ENCODE data around the gene RALGAPA2. TPM values are rescaled to one million over a fixed set of nuclear protein-coding genes. Genes with fewer than 3 reads are reported as not detected.

The RALGAPA2 gene
- total RNA-seq, 2 experiments from 2014 or later: 20.2 to 26.4 TPM

- CTCF ChIA-PET: no interaction called here
- ATAC-seq: no peak
These were observed 182.8 kb downstream of the RALGAPA2 start for GRCh38 chr20:20529597-20529996.

DNA sequence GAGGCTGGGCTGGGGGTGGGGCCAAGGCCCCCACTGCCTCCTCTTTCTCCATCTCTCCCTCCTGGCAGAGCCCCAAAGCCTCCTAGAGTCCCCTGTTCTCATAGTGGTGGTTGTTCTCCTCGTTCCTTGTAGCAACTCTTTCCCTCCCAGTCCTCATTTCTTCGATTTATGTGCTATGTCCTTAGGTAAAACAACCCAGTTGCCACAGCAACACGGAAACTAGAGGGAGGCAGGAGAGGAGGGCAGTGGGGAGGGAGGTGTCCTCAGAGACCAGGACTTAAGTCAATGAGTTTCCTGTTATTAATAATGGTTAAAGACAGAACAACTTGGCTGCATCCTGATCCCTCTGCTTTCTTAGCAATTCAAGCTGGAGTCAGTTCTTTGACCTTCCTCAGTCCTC is 183.6 kb downstream of the RALGAPA2 start:
- peaks cover 10% of the 10 kb centered on the region for H3K36me3 Mint-ChIP-seq (ENCODE audit: low read depth)
- H3K4me1 Mint-ChIP-seq: no peaks in the 10 kb centered on the region
- DNase-seq (no peak), ATAC-seq (no peak)
- ChIA-PET POLR2A (no interaction called here), CTCF (no interaction called here)
- H3K4me3 Mint-ChIP-seq: no peak overlapping the region
- H3K27me3 Mint-ChIP-seq: no peaks in the 10 kb centered on the region
- H3K27ac Mint-ChIP-seq: no peak overlapping the region
- intact Hi-C loops (cut with DNase I, micrococcal nuclease): no loop called here
- no peaks in the 10 kb centered on the region for H3K9me3 Mint-ChIP-seq (ENCODE audit: low read depth)

More at GRCh38 chr20:20529597-20529996, 182.8 kb downstream of the RALGAPA2 start:
- Mint-ChIP-seq H3K27ac (no peak overlapping the region), H3K9me3 (ENCODE audit: low read depth) (no peaks in the 10 kb centered on the region), H3K27me3 (no peaks in the 10 kb centered on the region), H3K4me1 (no peaks in the 10 kb centered on the region), H3K4me3 (no peak overlapping the region), H3K36me3 (ENCODE audit: low read depth) (peaks cover 11% of the 10 kb centered on the region)
- POLR2A ChIA-PET: no interaction called here
- intact Hi-C loops (cut with DNase I, micrococcal nuclease): no loop called here
- DNase-seq: no peak

- Mint-ChIP-seq H3K4me3 (no peak overlapping the region), H3K36me3 (ENCODE audit: low read depth) (peaks cover 10% of the 10 kb centered on the region), H3K9me3 (ENCODE audit: low read depth) (no peaks in the 10 kb centered on the region), H3K4me1 (no peaks in the 10 kb centered on the region), H3K27ac (no peak overlapping the region), H3K27me3 (no peaks in the 10 kb centered on the region)
- intact Hi-C loops (cut with DNase I, micrococcal nuclease): no loop called here
- ATAC-seq: no peak
- ChIA-PET POLR2A (no interaction called here), CTCF (no interaction called here)
- no peak for DNase-seq
These were observed 184.8 kb downstream of the RALGAPA2 start for GRCh38 chr20:20527661-20528060.

DNA sequence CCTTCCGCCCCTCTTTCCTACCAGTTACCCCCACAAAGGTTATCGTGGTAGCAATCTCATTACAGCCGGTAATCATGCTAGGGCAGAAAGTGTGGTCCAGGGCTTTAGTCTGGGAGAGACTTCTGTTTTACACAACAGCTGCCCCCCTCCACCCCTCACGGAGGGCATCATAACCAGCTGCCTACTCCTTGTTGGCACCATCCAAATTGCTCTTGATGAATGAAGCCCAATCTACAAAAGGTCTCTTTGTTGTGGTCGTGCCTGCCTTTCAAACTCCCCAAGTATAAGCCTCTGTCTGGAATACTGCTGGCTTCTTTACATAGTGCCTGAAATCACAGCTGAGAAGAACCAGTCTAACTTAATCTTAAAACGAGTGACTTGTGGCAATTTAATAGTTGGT is 186.7 kb downstream of the RALGAPA2 start:
- peaks cover 11% of the 10 kb centered on the region for H3K36me3 Mint-ChIP-seq (ENCODE audit: low read depth)
- ChIA-PET POLR2A (no interaction called here), CTCF (interaction anchor here (1.2 kb wide), 1 partner anchor 16 kb away, joined by 3 read pairs; no protein-coding TSS in a partner anchor)

GRCh38 chr20:20525214-20525613 is 187.2 kb downstream of the RALGAPA2 start:
- ATAC-seq: no peak
- Mint-ChIP-seq H3K27me3 (no peaks in the 10 kb centered on the region), H3K9me3 (ENCODE audit: low read depth) (no peaks in the 10 kb centered on the region)

More for the DNA sequence above, 186.7 kb downstream of the RALGAPA2 start:
- Mint-ChIP-seq H3K27ac (no peak overlapping the region), H3K4me1 (no peaks in the 10 kb centered on the region), H3K4me3 (no peak overlapping the region), H3K27me3 (no peaks in the 10 kb centered on the region), H3K9me3 (ENCODE audit: low read depth) (no peaks in the 10 kb centered on the region)
- intact Hi-C loops (cut with DNase I, micrococcal nuclease): no loop called here
- ATAC-seq: no peak
- DNase-seq: no peak

DNA sequence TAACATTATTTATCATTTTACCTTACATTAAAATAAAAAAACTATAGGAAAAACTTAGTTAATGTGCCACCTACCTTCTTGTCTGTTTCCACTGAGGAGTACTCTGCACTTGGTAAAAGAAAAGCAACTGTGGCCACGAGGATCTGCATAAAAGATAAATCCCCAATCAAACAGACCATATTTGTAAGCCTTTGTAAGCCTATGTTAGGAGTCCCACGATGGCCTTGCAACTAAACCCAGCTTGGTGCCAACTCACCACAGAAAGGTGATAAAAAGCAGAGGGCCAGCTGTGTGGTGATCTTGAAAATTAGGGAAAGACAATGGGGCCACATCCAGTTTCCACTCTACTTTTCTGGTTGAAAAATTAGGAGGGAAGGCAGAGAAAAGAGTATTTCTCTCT is 187.7 kb downstream of the RALGAPA2 start:
- intact Hi-C loops (cut with DNase I, micrococcal nuclease): no loop called here
- H3K27me3 Mint-ChIP-seq: no peaks in the 10 kb centered on the region
- H3K9me3 Mint-ChIP-seq (ENCODE audit: low read depth): no peaks in the 10 kb centered on the region
- CTCF ChIA-PET: no interaction called here
- H3K4me1 Mint-ChIP-seq: no peaks in the 10 kb centered on the region
- H3K27ac Mint-ChIP-seq: no peak overlapping the region
- H3K4me3 Mint-ChIP-seq: no peak overlapping the region
- DNase-seq (no peak), ATAC-seq (no peak)
- POLR2A ChIA-PET: no interaction called here
- peaks cover 21% of the 10 kb centered on the region for H3K36me3 Mint-ChIP-seq (ENCODE audit: low read depth)

More at GRCh38 chr20:20525214-20525613, 187.2 kb downstream of the RALGAPA2 start:
- DNase-seq: no peak
- H3K27ac Mint-ChIP-seq: no peak overlapping the region
- H3K4me1 Mint-ChIP-seq: no peaks in the 10 kb centered on the region
- no peak overlapping the region for H3K4me3 Mint-ChIP-seq
- H3K36me3 Mint-ChIP-seq (ENCODE audit: low read depth): peaks cover 17% of the 10 kb centered on the region
- intact Hi-C loops (cut with DNase I, micrococcal nuclease): no loop called here
- POLR2A ChIA-PET: no interaction called here
- CTCF ChIA-PET: interaction anchor here (1.2 kb wide), 1 partner anchor 16 kb away, joined by 3 read pairs; no protein-coding TSS in a partner anchor

- Mint-ChIP-seq H3K36me3 (ENCODE audit: low read depth) (peaks cover 40% of the 10 kb centered on the region), H3K4me1 (peaks cover 6% of the 10 kb centered on the region)
- CTCF ChIA-PET: no interaction called here
These were observed 190.7 kb downstream of the RALGAPA2 start for GRCh38 chr20:20521736-20522135.

DNA sequence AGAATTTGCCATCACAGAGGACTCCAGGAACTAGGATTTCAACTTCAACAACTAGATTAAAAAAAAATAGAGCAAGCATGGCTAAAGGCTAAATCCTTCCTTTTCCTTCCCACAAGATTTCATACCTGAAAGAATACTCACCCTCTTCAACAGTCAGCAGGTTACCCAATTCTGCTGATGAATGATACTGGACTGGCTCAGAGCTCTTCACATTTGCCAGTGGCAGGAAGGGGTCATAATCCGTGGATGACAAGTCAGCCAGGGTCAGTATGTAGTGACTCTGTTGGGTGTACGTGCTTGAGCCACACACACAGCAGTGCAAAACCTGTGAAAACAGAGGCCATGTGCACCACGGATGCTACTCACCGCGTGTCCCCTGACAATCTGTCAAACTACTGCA is 191.7 kb downstream of the RALGAPA2 start:
- Mint-ChIP-seq H3K27me3 (no peaks in the 10 kb centered on the region), H3K36me3 (ENCODE audit: low read depth) (peaks cover 47% of the 10 kb centered on the region), H3K4me1 (peaks cover 6% of the 10 kb centered on the region), H3K9me3 (ENCODE audit: low read depth) (no peaks in the 10 kb centered on the region), H3K27ac (no peak overlapping the region), H3K4me3 (no peak overlapping the region)
- CTCF ChIA-PET: no interaction called here
- intact Hi-C loops (cut with DNase I, micrococcal nuclease): no loop called here
- DNase-seq (no peak), ATAC-seq (no peak)
- POLR2A ChIA-PET: no interaction called here

More at GRCh38 chr20:20521736-20522135, 190.7 kb downstream of the RALGAPA2 start:
- Mint-ChIP-seq H3K27ac (no peak overlapping the region), H3K4me3 (no peak overlapping the region), H3K9me3 (ENCODE audit: low read depth) (no peaks in the 10 kb centered on the region), H3K27me3 (no peaks in the 10 kb centered on the region)
- intact Hi-C loops (cut with DNase I, micrococcal nuclease): no loop called here
- DNase-seq (no peak), ATAC-seq (no peak)
- POLR2A ChIA-PET: no interaction called here

DNA sequence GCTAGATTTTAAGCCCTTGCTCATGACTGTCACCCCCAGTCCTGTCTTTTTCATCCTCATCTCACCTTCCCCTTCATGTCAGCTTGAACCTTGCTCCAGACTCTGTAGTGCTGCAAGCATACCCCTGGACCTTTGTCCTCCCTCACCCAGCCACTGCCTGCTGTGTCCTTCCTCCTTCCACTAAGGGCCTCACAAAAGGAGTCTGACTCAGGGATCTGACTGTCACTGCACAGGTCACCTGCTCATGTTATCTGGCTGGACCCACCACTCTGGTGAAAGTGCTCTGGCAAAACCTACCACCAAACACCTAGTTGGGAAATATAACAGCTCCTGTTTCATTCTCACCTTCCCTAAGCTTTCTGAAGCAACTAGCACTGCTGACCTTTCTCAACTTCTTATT is 193.2 kb downstream of the RALGAPA2 start:
- H3K9me3 Mint-ChIP-seq (ENCODE audit: low read depth): peaks cover 4% of the 10 kb centered on the region
- POLR2A ChIA-PET: no interaction called here
- ATAC-seq (no peak), DNase-seq (no peak)
- intact Hi-C loops (cut with DNase I, micrococcal nuclease): no loop called here
- H3K27ac Mint-ChIP-seq: peak overlapping the region; percentile 11
- H3K4me1 Mint-ChIP-seq: peaks cover 6% of the 10 kb centered on the region
- H3K27me3 Mint-ChIP-seq: no peaks in the 10 kb centered on the region
- CTCF ChIA-PET: no interaction called here
- H3K36me3 Mint-ChIP-seq (ENCODE audit: low read depth): peaks cover 60% of the 10 kb centered on the region
- H3K4me3 Mint-ChIP-seq: no peak overlapping the region

- no peak overlapping the region for H3K4me3 Mint-ChIP-seq
- DNase-seq (no peak), ATAC-seq (no peak)
- POLR2A ChIA-PET: interaction anchor here (0.7 kb wide), 1 partner anchor 83 kb away, joined by 9 read pairs; no protein-coding TSS in a partner anchor
- H3K4me1 Mint-ChIP-seq: peaks cover 6% of the 10 kb centered on the region
- no peaks in the 10 kb centered on the region for H3K27me3 Mint-ChIP-seq
- no peak overlapping the region for H3K27ac Mint-ChIP-seq
- H3K36me3 Mint-ChIP-seq (ENCODE audit: low read depth): peaks cover 70% of the 10 kb centered on the region
- intact Hi-C loops (cut with DNase I, micrococcal nuclease): no loop called here
- H3K9me3 Mint-ChIP-seq (ENCODE audit: low read depth): peaks cover 4% of the 10 kb centered on the region
- CTCF ChIA-PET: no interaction called here
These were observed 194.2 kb downstream of the RALGAPA2 start for GRCh38 chr20:20518263-20518662.

GRCh38 chr20:20517296-20517695 is 195.1 kb downstream of the RALGAPA2 start:
- Mint-ChIP-seq H3K9me3 (ENCODE audit: low read depth) (peaks cover 4% of the 10 kb centered on the region), H3K27ac (no peak overlapping the region), H3K4me1 (peaks cover 6% of the 10 kb centered on the region), H3K4me3 (no peak overlapping the region), H3K36me3 (ENCODE audit: low read depth) (peaks cover 80% of the 10 kb centered on the region), H3K27me3 (no peaks in the 10 kb centered on the region)
- ATAC-seq: no peak
- no peak for DNase-seq
- intact Hi-C loops (cut with DNase I, micrococcal nuclease): no loop called here
- ChIA-PET CTCF (no interaction called here), POLR2A (no interaction called here)

DNA sequence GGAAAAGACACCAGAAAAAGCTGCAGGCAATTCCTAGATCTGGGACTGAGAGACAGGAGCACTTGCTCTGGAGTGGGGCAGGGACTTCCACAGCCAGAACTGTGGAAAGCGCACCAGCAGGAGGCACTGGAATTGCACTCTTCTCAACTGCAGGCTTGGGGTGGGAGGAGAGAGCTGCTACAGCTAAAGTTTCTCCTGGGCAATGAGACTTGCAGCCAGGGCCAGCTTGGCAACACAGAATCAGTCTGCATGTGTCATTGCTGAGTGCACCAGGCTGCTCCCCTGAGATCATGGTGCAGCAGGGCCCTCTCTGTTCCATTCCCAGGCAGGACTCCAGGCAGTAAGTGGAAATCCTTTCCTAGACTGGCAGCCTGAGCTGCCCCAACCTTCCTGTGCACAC is 198.7 kb downstream of the RALGAPA2 start:
- Mint-ChIP-seq H3K27ac (no peak overlapping the region), H3K4me3 (no peak overlapping the region), H3K4me1 (no peaks in the 10 kb centered on the region), H3K27me3 (no peaks in the 10 kb centered on the region), H3K36me3 (ENCODE audit: low read depth) (peaks cover 79% of the 10 kb centered on the region), H3K9me3 (ENCODE audit: low read depth) (peaks cover 4% of the 10 kb centered on the region)
- ATAC-seq (no peak), DNase-seq (no peak)
- CTCF ChIA-PET: no interaction called here
- POLR2A ChIA-PET: no interaction called here
- intact Hi-C loops (cut with DNase I, micrococcal nuclease): no loop called here

DNA sequence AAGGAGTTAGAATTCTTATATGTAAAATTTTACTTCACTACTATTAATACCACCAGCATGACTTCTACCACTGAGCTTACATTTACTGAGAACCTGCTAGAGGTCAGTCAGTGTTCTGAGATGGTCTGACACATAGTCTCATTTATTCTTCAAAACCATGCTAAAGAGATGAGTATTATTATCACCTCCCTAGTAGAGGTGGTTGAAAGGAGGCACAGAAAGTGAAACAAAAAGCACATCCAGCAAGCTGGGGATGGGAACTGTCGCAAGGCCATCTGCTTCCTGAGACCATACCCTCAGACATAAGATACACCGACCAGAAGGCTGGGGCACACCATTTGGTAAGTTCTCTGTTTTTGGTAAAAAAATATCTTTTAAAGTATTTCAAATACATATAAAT is 206.9 kb downstream of the RALGAPA2 start:
- ATAC-seq (peak; percentile 76), DNase-seq (peak; percentile 20)
- Mint-ChIP-seq H3K4me3 (no peak overlapping the region), H3K27ac (no peak overlapping the region), H3K9me3 (ENCODE audit: low read depth) (no peaks in the 10 kb centered on the region), H3K36me3 (ENCODE audit: low read depth) (peaks cover 55% of the 10 kb centered on the region), H3K4me1 (peaks cover 22% of the 10 kb centered on the region), H3K27me3 (no peaks in the 10 kb centered on the region)
- ChIA-PET CTCF (interaction anchor here (0.6 kb wide), 1 partner anchor 454 kb away, joined by 4 read pairs; no protein-coding TSS in a partner anchor), POLR2A (no interaction called here)
- intact Hi-C loops (cut with DNase I, micrococcal nuclease): loop anchor here in 1 of 2 experiments (2.0 kb wide), 1 partner anchor 15 kb away; no protein-coding TSS in a partner anchor

Data from activated CD4-positive, alpha-beta T cell treated with anti-CD3 and anti-CD28 coated beads for 36 hours (primary cell).